ENCODE results near the gene RAD51B. TPM values are rescaled to one million over a fixed set of nuclear protein-coding genes. Genes with fewer than 3 reads are reported as not detected.

Gene RAD51B
- total and polyA plus RNA-seq, 9 of the 15 experiments (the other 6 are each of a cell fraction or from before 2014, with no cell fraction given) = 8.5 to 17.3 (median 11.3) TPM

DNA sequence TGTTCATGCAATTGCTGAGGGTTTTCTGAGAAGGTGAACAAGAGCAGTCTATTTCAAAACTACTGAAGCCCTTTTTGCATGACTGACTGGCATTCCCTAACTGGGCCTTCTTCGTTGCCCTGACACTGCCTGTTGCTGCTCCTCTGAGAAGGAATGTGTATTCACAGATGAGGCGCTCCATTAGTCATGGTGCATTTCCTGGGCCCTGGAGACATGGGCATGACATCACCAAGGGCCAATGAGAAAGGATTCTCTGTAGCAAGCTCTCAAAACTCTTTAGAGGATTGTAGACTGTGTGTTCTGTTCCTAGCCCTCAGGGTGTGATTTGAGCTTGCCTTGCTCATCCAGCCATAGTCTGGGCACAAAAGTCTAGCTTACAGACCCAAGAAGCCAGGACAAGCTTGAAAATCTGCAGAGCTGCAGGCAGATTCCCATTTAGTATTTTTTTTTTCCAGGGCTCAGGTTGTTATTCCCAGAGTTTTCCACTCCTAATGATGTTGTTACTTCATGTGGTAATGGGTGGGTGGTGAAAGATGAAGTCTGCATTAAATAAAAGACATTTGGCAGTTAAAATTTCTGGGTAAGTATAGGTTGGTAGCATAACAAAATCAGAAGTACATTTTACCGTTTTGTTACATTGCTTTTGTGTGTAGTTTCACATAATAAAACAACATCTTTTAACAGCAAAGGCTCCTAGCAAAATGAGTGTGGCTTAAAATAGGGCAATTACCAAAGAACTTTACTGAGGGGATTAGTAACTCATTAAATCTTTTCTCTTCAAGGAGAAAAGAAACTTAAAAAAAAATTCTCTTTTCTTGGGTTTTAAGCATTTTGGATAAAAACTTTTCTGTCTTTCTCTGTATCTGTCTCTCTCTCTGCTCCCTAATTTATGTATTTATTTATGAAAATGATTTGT lies 318.4 kb downstream of the RAD51B start:
- H3K79me2 ChIP-seq (ENCODE audit: control insufficient read depth, insufficient read depth, low read length) = no peaks in the 10 kb centered on the region
- ATAC-seq (peak; percentile 66), FAIRE-seq (no peak), DNase-seq (ENCODE audit: extremely low read depth in 1 of 4, low spot score in 3 of 4) (peak in 2 of 4 experiments; percentile 13)
- H3K9ac ChIP-seq (ENCODE audit: insufficient read depth in 1 of 2, low read depth in 2 of 2, low read length in 2 of 2) = no peak overlapping the region
- no peaks in the 10 kb centered on the region for H4K20me1 ChIP-seq (replicated peaks; ENCODE audit: control insufficient read depth, insufficient read depth, low read length)
- no peaks in the 10 kb centered on the region; a peak in 1 of 5 replicates for H3K4me1 ChIP-seq (replicated peaks in 1 of 2; ENCODE audit: control insufficient read depth in 2 of 2, insufficient read depth in 2 of 2, low read length in 2 of 2)
- whole genome bisulfite sequencing (ENCODE audit: insufficient coverage, low coverage, missing lambda C conversion rate) = 13% methylated on average over 3 of the region's 3 CpGs
- H3K4me3 ChIP-seq = no peak overlapping the region
- no peak overlapping the region for H3K4me2 ChIP-seq (ENCODE audit: insufficient read depth, low read length)
- H3K27me3 ChIP-seq (ENCODE audit: control insufficient read depth in 2 of 2, insufficient read depth in 2 of 2, low read length in 2 of 2) = no peaks in the 10 kb centered on the region
- H3K9me1 ChIP-seq (ENCODE audit: control insufficient read depth, insufficient read depth, low read length) = no peaks in the 10 kb centered on the region
- intact Hi-C loops (cut with micrococcal nuclease) (no loop called here), in situ Hi-C loops (cut with MboI) (no loop called here)
- no peaks in the 10 kb centered on the region for H3K36me3 ChIP-seq (ENCODE audit: control insufficient read depth, insufficient read depth, low read length)
- H3K9me3 ChIP-seq (replicated peaks; ENCODE audit: control insufficient read depth, insufficient read depth, low read depth, low read length) = no peaks in the 10 kb centered on the region
- no peak overlapping the region for H3K27ac ChIP-seq (ENCODE audit: extremely low read depth, low read depth, low read length)
- BruUV-seq (replicated peaks) = no TSS peak
- no peak overlapping the region for H2AFZ ChIP-seq (ENCODE audit: low read depth, low read length)
- ChIA-PET CTCF (ENCODE audit: low intra/inter-chr PET ratio) (no interaction called here), POLR2A (no interaction called here)
- TF ChIP-seq JUN (IDR thresholded peaks at IDR 0.05; ENCODE audit: borderline replicate concordance, low read depth, low read length) (peak; percentile 57; the same call in 1 of the 2 replicates), JUN (CRISPR knock-in tag; IDR thresholded peaks at IDR 0.05; ENCODE audit: borderline replicate concordance) (no peak), ATF7 (IDR thresholded peaks at IDR 0.05) (peak; percentile 77; the same call in 1 of the 2 replicates), ZBED1 (IDR thresholded peaks at IDR 0.05) (no peak), ZNF384 (IDR thresholded peaks at IDR 0.05; ENCODE audit: low read depth, low read length) (no peak), JUND (IDR thresholded peaks at IDR 0.05; ENCODE audit: borderline replicate concordance, low read depth, low read length) (peak; percentile 21; the same call in 1 of the 2 replicates), JUND (tag; IDR thresholded peaks at IDR 0.05; ENCODE audit: borderline replicate concordance, low read depth, low read length) (peak; percentile 46; the same call in 1 of the 3 replicates), NCOA2 (IDR thresholded peaks at IDR 0.05; ENCODE audit: partially characterized antibody in 2 of 2) (no peak), SP2 (IDR thresholded peaks at IDR 0.05; ENCODE audit: extremely low read depth, low read depth, low read length, poor library complexity, severe bottlenecking) (no peak), ZNF12 (CRISPR knock-in tag; IDR thresholded peaks at IDR 0.05) (no peak), PHF21A (IDR thresholded peaks at IDR 0.05; ENCODE audit: borderline replicate concordance, low read depth) (no peak), ARNT (IDR thresholded peaks at IDR 0.05) (no peak), EGR1 (conservative IDR thresholded peaks at IDR 0.05) (no peak), PRPF4 (IDR thresholded peaks at IDR 0.05; ENCODE audit: insufficient read depth, low read depth, low read length, poor library complexity, severe bottlenecking) (no peak)
- TF ChIP-seq, protein P1, sequence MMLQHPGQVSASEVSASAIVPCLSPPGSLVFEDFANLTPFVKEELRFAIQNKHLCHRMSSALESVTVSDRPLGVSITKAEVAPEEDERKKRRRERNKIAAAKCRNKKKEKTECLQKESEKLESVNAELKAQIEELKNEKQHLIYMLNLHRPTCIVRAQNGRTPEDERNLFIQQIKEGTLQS (IDR thresholded peaks at IDR 0.05) = peak; percentile 62; the same call in 1 of the 2 replicates
- TF ChIP-seq, protein P1 (CRISPR knock-in tag; conservative IDR thresholded peaks at IDR 0.05) = no peak
- TF ChIP-seq, protein P2, sequence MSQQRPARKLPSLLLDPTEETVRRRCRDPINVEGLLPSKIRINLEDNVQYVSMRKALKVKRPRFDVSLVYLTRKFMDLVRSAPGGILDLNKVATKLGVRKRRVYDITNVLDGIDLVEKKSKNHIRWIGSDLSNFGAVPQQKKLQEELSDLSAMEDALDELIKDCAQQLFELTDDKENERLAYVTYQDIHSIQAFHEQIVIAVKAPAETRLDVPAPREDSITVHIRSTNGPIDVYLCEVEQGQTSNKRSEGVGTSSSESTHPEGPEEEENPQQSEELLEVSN (IDR thresholded peaks at IDR 0.05; ENCODE audit: borderline replicate concordance in 1 of 2, extremely low read depth in 1 of 2, insufficient read depth in 1 of 2, insufficient read length in 1 of 2, low read depth in 1 of 2, low read length in 1 of 2, poor library complexity in 1 of 2, severe bottlenecking in 1 of 2) = no peak
- TF ChIP-seq, protein P3, sequence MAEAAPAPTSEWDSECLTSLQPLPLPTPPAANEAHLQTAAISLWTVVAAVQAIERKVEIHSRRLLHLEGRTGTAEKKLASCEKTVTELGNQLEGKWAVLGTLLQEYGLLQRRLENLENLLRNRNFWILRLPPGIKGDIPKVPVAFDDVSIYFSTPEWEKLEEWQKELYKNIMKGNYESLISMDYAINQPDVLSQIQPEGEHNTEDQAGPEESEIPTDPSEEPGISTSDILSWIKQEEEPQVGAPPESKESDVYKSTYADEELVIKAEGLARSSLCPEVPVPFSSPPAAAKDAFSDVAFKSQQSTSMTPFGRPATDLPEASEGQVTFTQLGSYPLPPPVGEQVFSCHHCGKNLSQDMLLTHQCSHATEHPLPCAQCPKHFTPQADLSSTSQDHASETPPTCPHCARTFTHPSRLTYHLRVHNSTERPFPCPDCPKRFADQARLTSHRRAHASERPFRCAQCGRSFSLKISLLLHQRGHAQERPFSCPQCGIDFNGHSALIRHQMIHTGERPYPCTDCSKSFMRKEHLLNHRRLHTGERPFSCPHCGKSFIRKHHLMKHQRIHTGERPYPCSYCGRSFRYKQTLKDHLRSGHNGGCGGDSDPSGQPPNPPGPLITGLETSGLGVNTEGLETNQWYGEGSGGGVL (CRISPR knock-in tag; IDR thresholded peaks at IDR 0.05) = no peak

Measured in K562 (cell line).